ENCODE measurements around the gene CIZ1.

The CIZ1 gene

GRCh38 chr9:128124451-128124850 lies 66.9 kb downstream of the CIZ1 start:
- FAIRE-seq = no peak

- FAIRE-seq = no peak
Measured at GRCh38 chr9:128123451-128124080, 67.8 kb downstream of the CIZ1 start.

- no peak for FAIRE-seq
Measured at GRCh38 chr9:128122809-128123175, 68.6 kb downstream of the CIZ1 start.

GRCh38 chr9:128121924-128122808 lies 69.2 kb downstream of the CIZ1 start:
- no peak for FAIRE-seq

GRCh38 chr9:128121466-128121810 lies 69.9 kb downstream of the CIZ1 start:
- FAIRE-seq = no peak

GRCh38 chr9:128120741-128121465 lies 70.5 kb downstream of the CIZ1 start:
- no peak for FAIRE-seq

GRCh38 chr9:128120061-128120740 lies 71.2 kb downstream of the CIZ1 start:
- no peak for FAIRE-seq

GRCh38 chr9:128118971-128119665 lies 72.3 kb downstream of the CIZ1 start:
- FAIRE-seq = no peak

- no peak for FAIRE-seq
Measured at GRCh38 chr9:128118472-128118857, 72.9 kb downstream of the CIZ1 start.

- FAIRE-seq = peak; percentile 96
Measured at GRCh38 chr9:128117613-128118471, 73.5 kb downstream of the CIZ1 start.

GRCh38 chr9:128116104-128117083 lies 75.0 kb downstream of the CIZ1 start:
- no peak for FAIRE-seq

Measured in G401.6 (cell line).